ENCODE measurements around the gene B4GALNT2. TPM values are rescaled to one million over a fixed set of nuclear protein-coding genes. Genes with fewer than 3 reads are reported as not detected.

The B4GALNT2 gene
- polyA plus RNA-seq, 1 donor = 0.16 TPM

Other genes with a start within 250 kb of the B4GALNT2 start
- gene ATP5MC1, start 240.0 kb upstream of the B4GALNT2 start, polyA plus RNA-seq (ENCODE audit: insufficient read length) = 128 TPM
- 56.6 TPM for gene UBE2Z, start 224.4 kb upstream of the B4GALNT2 start, polyA plus RNA-seq (ENCODE audit: insufficient read length)
- 63.4 TPM for gene SNF8, start 187.9 kb upstream of the B4GALNT2 start, polyA plus RNA-seq (ENCODE audit: insufficient read length)
- gene GIP, start 164.2 kb upstream of the B4GALNT2 start, polyA plus RNA-seq (ENCODE audit: insufficient read length) = not detected
- 10.5 TPM for gene IGF2BP1, start 135.4 kb upstream of the B4GALNT2 start, polyA plus RNA-seq (ENCODE audit: insufficient read length)
- 1.2 TPM for gene GNGT2, start 77.8 kb downstream of the B4GALNT2 start, polyA plus RNA-seq (ENCODE audit: insufficient read length)
- gene ABI3, start 77.9 kb downstream of the B4GALNT2 start, polyA plus RNA-seq (ENCODE audit: insufficient read length) = 3.4 TPM
- gene PHOSPHO1, start 98.0 kb downstream of the B4GALNT2 start, polyA plus RNA-seq (ENCODE audit: insufficient read length) = 18.9 TPM
- 15.1 TPM for gene ZNF652, start 229.5 kb downstream of the B4GALNT2 start, polyA plus RNA-seq (ENCODE audit: insufficient read length)

Data from forelimb muscle (tissue), 1 donor.